H9 (cell line): ENCODE results near the gene INVS. TPM values are rescaled to one million over a fixed set of nuclear protein-coding genes. Genes with fewer than 3 reads are reported as not detected.

Experiments
- DNase-seq: peaks from one replicate; pipeline ENCODE4 v3.0.0-alpha.2; 2017
- H2AFZ ChIP-seq: one replicate; pipeline ENCODE4 v1.6.1; 2013; ENCODE audit warnings: mild to moderate bottlenecking, low read length, control low read depth, moderate library complexity
- H2AK5ac ChIP-seq: 2 replicates; pipeline ENCODE4 v1.6.1; 2013; ENCODE audit warnings: low read length, control low read depth, mixed read lengths; ENCODE audit not compliant: insufficient read length
- H2BK120ac ChIP-seq: one replicate; pipeline ENCODE4 v1.6.1; 2013; ENCODE audit warnings: low read depth, mild to moderate bottlenecking, low read length, control low read depth, inconsistent platforms; ENCODE audit not compliant: poor library complexity, severe bottlenecking
- H2BK12ac ChIP-seq: 2 replicates; pipeline ENCODE4 v1.6.1; 2013; ENCODE audit warnings: low read length, control low read depth, mixed read lengths, low read depth; ENCODE audit not compliant: insufficient read length
- H2BK15ac ChIP-seq: 2 replicates; pipeline ENCODE4 v1.6.1; 2013; ENCODE audit warnings: low read depth, low read length, control low read depth
- H2BK20ac ChIP-seq: one replicate; pipeline ENCODE4 v1.6.1; 2013; ENCODE audit warnings: low read depth, mild to moderate bottlenecking, low read length, control low read depth, inconsistent platforms; ENCODE audit not compliant: poor library complexity, severe bottlenecking
- H2BK5ac ChIP-seq: 2 replicates; pipeline ENCODE4 v1.6.1; 2013; ENCODE audit warnings: low read length, control low read depth, mixed read lengths; ENCODE audit not compliant: insufficient read length
- H3K14ac ChIP-seq: 2 replicates; pipeline ENCODE4 v1.6.1; 2013; ENCODE audit warnings: low read length, control low read depth; ENCODE audit not compliant: insufficient read depth
- H3K18ac ChIP-seq: 2 replicates; pipeline ENCODE4 v1.6.1; 2013; ENCODE audit warnings: low read depth, mild to moderate bottlenecking, mixed read lengths, low read length, control low read depth; ENCODE audit not compliant: insufficient read length
- H3K23ac ChIP-seq: 2 replicates; pipeline ENCODE4 v1.6.1; 2013; ENCODE audit warnings: low read length, control low read depth, mixed read lengths, low read depth; ENCODE audit not compliant: insufficient read length
- H3K23me2 ChIP-seq: 2 replicates; pipeline ENCODE4 v1.6.1; 2013; ENCODE audit warnings: low read depth, mild to moderate bottlenecking, mixed read lengths, low read length, control low read depth; ENCODE audit not compliant: insufficient read length, poor library complexity, severe bottlenecking
- H3K27ac ChIP-seq: 2 replicates; pipeline ENCODE4 v1.5.1; 2013; ENCODE audit warnings: low read length, control low read depth, mixed read lengths, low read depth; ENCODE audit not compliant: insufficient read length
- H3K27me3 ChIP-seq: 2 replicates; pipeline ENCODE4 v1.6.1; 2013; ENCODE audit warnings: low read length, control low read depth, inconsistent platforms; ENCODE audit not compliant: insufficient read depth
- H3K4ac ChIP-seq: 2 replicates; pipeline ENCODE4 v1.6.1; 2013; ENCODE audit warnings: low read depth, mild to moderate bottlenecking, control low read depth, inconsistent platforms, low read length, moderate library complexity
- H3K4me1 ChIP-seq: 2 replicates; pipeline ENCODE4 v1.6.1; 2013; ENCODE audit warnings: low read length, control low read depth, inconsistent platforms; ENCODE audit not compliant: insufficient read depth
- H3K4me2 ChIP-seq: 2 replicates; pipeline ENCODE4 v1.6.1; 2013; ENCODE audit warnings: low read length, control low read depth, mixed read lengths; ENCODE audit not compliant: insufficient read length, insufficient read depth
- H3K56ac ChIP-seq: 2 replicates; pipeline ENCODE4 v1.6.1; 2013; ENCODE audit warnings: low read depth, mild to moderate bottlenecking, mixed read lengths, low read length, control low read depth; ENCODE audit not compliant: insufficient read length
- H3K79me1 ChIP-seq: 2 replicates; pipeline ENCODE4 v1.6.1; 2013; ENCODE audit warnings: low read depth, mild to moderate bottlenecking, moderate library complexity, low read length, control low read depth, inconsistent platforms; ENCODE audit not compliant: insufficient read depth, poor library complexity, severe bottlenecking
- H3K79me2 ChIP-seq: 2 replicates; pipeline ENCODE4 v1.6.1; 2013; ENCODE audit warnings: low read length, control low read depth, inconsistent platforms; ENCODE audit not compliant: insufficient read depth
- H3K9ac ChIP-seq: 2 replicates; pipeline ENCODE4 v1.6.1; 2013; ENCODE audit warnings: low read length, control low read depth, mixed read lengths; ENCODE audit not compliant: insufficient read length; ENCODE audit errors: extremely low read depth
- H3K9me3 ChIP-seq: one replicate; pipeline ENCODE4 v1.6.1; 2013; ENCODE audit warnings: low read depth, low read length, inconsistent platforms; ENCODE audit not compliant: control insufficient read depth
- H3T11ph ChIP-seq: one replicate; pipeline ENCODE4 v1.6.1; 2013; ENCODE audit warnings: mild to moderate bottlenecking, low read length, control low read depth, inconsistent platforms
- H4K20me1 ChIP-seq: one replicate; pipeline ENCODE4 v1.6.1; 2013; ENCODE audit not compliant: control insufficient read depth, insufficient read length, insufficient read depth
- H4K5ac ChIP-seq: 2 replicates; pipeline ENCODE4 v1.6.1; 2013; ENCODE audit warnings: low read depth, mild to moderate bottlenecking, mixed read lengths, low read length, control low read depth; ENCODE audit not compliant: insufficient read length
- H4K8ac ChIP-seq: replicated peaks from 2 replicates; pipeline ENCODE4 v1.6.1; 2013; ENCODE audit warnings: low read length, control low read depth, mixed read lengths, low read depth; ENCODE audit not compliant: insufficient read length
- H4K91ac ChIP-seq: 2 replicates; pipeline ENCODE4 v1.6.1; 2013; ENCODE audit warnings: low read depth, mild to moderate bottlenecking, moderate library complexity, mixed read lengths, low read length, control low read depth; ENCODE audit not compliant: insufficient read length
- H3K27ac Mint-ChIP-seq, 3 experiments: 2 replicates in 2 of 3; 3 replicates in 1 of 3; pipeline ENCODE4 v1.8.0; 2020 to 2021; ENCODE audit warnings: mixed read lengths in 3 of 3, mild to moderate bottlenecking in 1 of 3, moderate library complexity in 1 of 3
- H3K27me3 Mint-ChIP-seq: 2 replicates; pipeline ENCODE4 v1.8.0; 2021; ENCODE audit warnings: low read depth, mild to moderate bottlenecking, moderate library complexity, mixed read lengths
- H3K36me3 Mint-ChIP-seq, 3 experiments: 2 replicates in 2 of 3; 3 replicates in 1 of 3; pipeline ENCODE4 v1.8.0; 2020 to 2021; ENCODE audit warnings: low read depth in 3 of 3, mixed read lengths in 3 of 3; ENCODE audit not compliant: insufficient read depth in 1 of 3
- H3K4me1 Mint-ChIP-seq, 2 experiments: 2 replicates each; pipeline ENCODE4 v1.8.0; 2020; ENCODE audit warnings: mixed read lengths in 2 of 2
- H3K4me3 Mint-ChIP-seq, 2 experiments: 2 replicates in 1 of 2; 3 replicates in 1 of 2; pipeline ENCODE4 v1.8.0; 2020 to 2021; ENCODE audit warnings: mild to moderate bottlenecking in 2 of 2, mixed read lengths in 2 of 2, moderate library complexity in 1 of 2
- H3K9me3 Mint-ChIP-seq, 2 experiments: 2 replicates in 1 of 2; 3 replicates in 1 of 2; pipeline ENCODE4 v1.8.0; 2020; ENCODE audit warnings: mild to moderate bottlenecking in 2 of 2, mixed read lengths in 2 of 2, moderate library complexity in 1 of 2
- CTCF ChIP-seq: fragments of 200-600 bp; sonication (generic); conservative IDR thresholded peaks from 3 replicates; pipeline ENCODE4 v1.8.0; 2021; ENCODE audit warnings: antibody characterized with exemption, mild to moderate bottlenecking
- WGBS: extraction: QIAGEN DNeasy Blood & Tissue Kit; methylation state at CpG from one replicate; pipeline ENCODE4 v1.1.7; 2013; ENCODE audit warnings: missing lambda C conversion rate, low lambda C conversion rate, mixed read lengths; ENCODE audit not compliant: insufficient read length; ENCODE audit errors: extremely low coverage; 5-methylcytosine and 5-hydroxymethylcytosine counted together
- total RNA-seq: library from RNA; stranded (reverse); gene quantifications from 2 replicates; pipeline ENCODE4 v1.2.1, GENCODE V29; 2021

INVS gene
- total RNA-seq, 1 experiment from 2014 or later = 7.5 TPM

DNA sequence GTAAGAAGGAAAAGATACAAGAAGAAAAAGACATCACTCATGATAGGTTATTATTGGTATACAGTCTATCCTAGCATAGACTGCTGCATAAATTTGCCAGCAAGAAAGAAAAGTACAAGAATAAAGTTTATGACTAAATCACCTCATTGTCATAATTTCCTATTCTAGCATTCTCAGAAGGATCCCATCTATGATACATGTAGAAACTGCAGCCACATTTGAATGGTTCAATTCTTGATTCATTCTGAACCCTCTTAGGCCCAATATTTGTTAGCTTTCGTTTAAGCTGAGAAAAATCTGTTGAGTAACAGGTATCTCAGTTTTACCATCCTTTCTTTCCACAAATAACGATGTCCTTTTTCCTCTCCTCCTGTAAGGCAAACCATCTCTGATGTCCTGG is 21.2 kb downstream of the INVS start:
- Histone ChIP-seq H4K8ac (no peak overlapping the region), H3K79me1 (no peaks in the 10 kb centered on the region), H2AK5ac (no peak overlapping the region), H2AFZ (no peak overlapping the region), H2BK5ac (no peak overlapping the region), H3K27ac (no peak overlapping the region), H4K5ac (no peak overlapping the region), H3K23ac (no peak overlapping the region), H3T11ph (no peak overlapping the region), H3K9me3 (no peaks in the 10 kb centered on the region), H4K91ac (no peak overlapping the region), H3K4me1 (no peaks in the 10 kb centered on the region), H3K4ac (no peak overlapping the region), H3K4me2 (no peak overlapping the region), H2BK20ac (no peak overlapping the region), H3K27me3 (no peaks in the 10 kb centered on the region), H3K9ac (no peak overlapping the region), H4K20me1 (no peaks in the 10 kb centered on the region), H3K14ac (no peak overlapping the region), H3K79me2 (no peaks in the 10 kb centered on the region), H2BK12ac (no peak overlapping the region), H2BK120ac (no peak overlapping the region), H2BK15ac (no peak overlapping the region), H3K18ac (no peak overlapping the region), H3K56ac (no peak overlapping the region), H3K23me2 (no peaks in the 10 kb centered on the region)
- no peak for DNase-seq
- Mint-ChIP-seq H3K4me1 (no peaks in the 10 kb centered on the region), H3K4me3 (no peak overlapping the region), H3K27me3 (no peaks in the 10 kb centered on the region), H3K27ac (no peak overlapping the region), H3K36me3 (peaks cover 0 to 3% (median 3%) of the 10 kb centered on the region in 3 experiments; a peak in 4 of 7 replicates), H3K9me3 (no peaks in the 10 kb centered on the region; a peak in 1 of 5 replicates)
- WGBS = no CpG with 5 or more reads among the region's 2 CpGs
- no peak for TF ChIP-seq CTCF
